H1 (cell line): Measurements from ENCODE around the gene OTOP3. TPM values are rescaled to one million over a fixed set of nuclear protein-coding genes. Genes with fewer than 3 reads are reported as not detected.
A peak's percentile ranks its signal among the peaks of the same experiment; 100 is the strongest.

Experiments
- RFX5 ChIP-seq: IDR thresholded peaks from 2 replicates; pipeline ENCODE4 v1.6.1; 2011; ENCODE audit warnings: low read depth, low read length, improper control_type of control experiment, borderline replicate concordance
- TEAD4 ChIP-seq: IDR thresholded peaks from 2 replicates; pipeline ENCODE4 v1.6.1; 2012; ENCODE audit warnings: low read depth, low read length, inconsistent platforms, mixed read lengths
- polyA plus RNA-seq, 7 experiments: library from polyadenylated mRNA; depleted of rRNA in 3 of 7; stranded (reverse) in 5 of 7; unstranded in 2 of 7; fragments of >200 nt in 5 of 7; fragments of 200-250 nt in 2 of 7; gene quantifications; 1 replicate in 5 of 7; 2 replicates in 1 of 7; 4 replicates in 1 of 7; pipeline versions ENCODE4 v1.2.1 to v1.2.3, GENCODE V29; 2011 to 2013; ENCODE audit warnings: missing spikeins in 2 of 7, mixed read lengths in 2 of 7
- total RNA-seq: library from RNA; stranded (reverse); fragmentation: NEBNext Ultra II Directional; extraction: Animal tissue kit (Norgen Biotek cat#: 25700); gene quantifications from 2 replicates; pipeline ENCODE4 v1.2.1, GENCODE V29; 2021
- TF ChIP-seq, protein P1 (sequence below), 3 experiments: IDR thresholded peaks; 1 replicate in 2 of 3; 2 replicates in 1 of 3; pipeline versions ENCODE4 v1.5.1 to v1.6.1; 2011; ENCODE audit warnings: low read length in 3 of 3, mild to moderate bottlenecking in 3 of 3, inconsistent platforms in 2 of 3, low read depth in 1 of 3, moderate library complexity in 1 of 3; ENCODE audit not compliant: insufficient read depth in 1 of 3; ENCODE audit errors: control extremely low read depth in 1 of 3

OTOP3 gene
- total and polyA plus RNA-seq, 2 of the 8 experiments (the other 6 are each of a cell fraction or from before 2014, with no cell fraction given) = 0.05 TPM; not detected in 1

DNA sequence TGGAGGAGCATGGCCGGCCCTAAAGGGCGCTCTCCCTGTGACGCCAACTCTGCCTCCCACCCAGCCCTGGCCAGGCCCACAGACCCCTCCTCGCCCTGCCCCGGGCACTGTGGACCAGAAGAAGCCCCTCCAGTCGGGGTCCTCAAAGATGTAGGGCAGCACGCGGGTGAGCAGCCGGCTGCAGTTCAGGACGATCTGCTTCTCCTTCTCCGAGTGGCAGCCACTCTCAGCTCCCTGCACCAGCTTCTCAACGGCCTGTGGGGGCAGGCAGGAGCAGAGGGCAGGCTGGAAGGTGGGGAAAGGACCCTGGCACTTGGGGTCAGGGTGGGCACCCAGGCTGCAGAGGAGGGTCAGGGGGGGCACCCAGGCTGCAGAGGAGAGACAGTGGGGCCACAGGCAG is 28.0 kb downstream of the OTOP3 start (continued):
- TF ChIP-seq, protein P1, sequence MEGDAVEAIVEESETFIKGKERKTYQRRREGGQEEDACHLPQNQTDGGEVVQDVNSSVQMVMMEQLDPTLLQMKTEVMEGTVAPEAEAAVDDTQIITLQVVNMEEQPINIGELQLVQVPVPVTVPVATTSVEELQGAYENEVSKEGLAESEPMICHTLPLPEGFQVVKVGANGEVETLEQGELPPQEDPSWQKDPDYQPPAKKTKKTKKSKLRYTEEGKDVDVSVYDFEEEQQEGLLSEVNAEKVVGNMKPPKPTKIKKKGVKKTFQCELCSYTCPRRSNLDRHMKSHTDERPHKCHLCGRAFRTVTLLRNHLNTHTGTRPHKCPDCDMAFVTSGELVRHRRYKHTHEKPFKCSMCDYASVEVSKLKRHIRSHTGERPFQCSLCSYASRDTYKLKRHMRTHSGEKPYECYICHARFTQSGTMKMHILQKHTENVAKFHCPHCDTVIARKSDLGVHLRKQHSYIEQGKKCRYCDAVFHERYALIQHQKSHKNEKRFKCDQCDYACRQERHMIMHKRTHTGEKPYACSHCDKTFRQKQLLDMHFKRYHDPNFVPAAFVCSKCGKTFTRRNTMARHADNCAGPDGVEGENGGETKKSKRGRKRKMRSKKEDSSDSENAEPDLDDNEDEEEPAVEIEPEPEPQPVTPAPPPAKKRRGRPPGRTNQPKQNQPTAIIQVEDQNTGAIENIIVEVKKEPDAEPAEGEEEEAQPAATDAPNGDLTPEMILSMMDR (IDR thresholded peaks at IDR 0.05; ENCODE audit: control extremely low read depth in 1 of 3, insufficient read depth in 1 of 3, low read depth in 1 of 3, low read length in 3 of 3) = peak; percentile 31 to 61 (median 59); a peak in 3 of 4 replicates
- TF ChIP-seq RFX5 = no peak
- no peak for TF ChIP-seq TEAD4
